ENCODE measurements around the gene FN3KRP. TPM values are rescaled to one million over a fixed set of nuclear protein-coding genes. Genes with fewer than 3 reads are reported as not detected.
A peak's percentile ranks its signal among the peaks of the same experiment; 100 is the strongest.

The FN3KRP gene
- total RNA-seq: 10 to 100 TPM; 12.8 to 22.9 (median 18.2) TPM

DNA sequence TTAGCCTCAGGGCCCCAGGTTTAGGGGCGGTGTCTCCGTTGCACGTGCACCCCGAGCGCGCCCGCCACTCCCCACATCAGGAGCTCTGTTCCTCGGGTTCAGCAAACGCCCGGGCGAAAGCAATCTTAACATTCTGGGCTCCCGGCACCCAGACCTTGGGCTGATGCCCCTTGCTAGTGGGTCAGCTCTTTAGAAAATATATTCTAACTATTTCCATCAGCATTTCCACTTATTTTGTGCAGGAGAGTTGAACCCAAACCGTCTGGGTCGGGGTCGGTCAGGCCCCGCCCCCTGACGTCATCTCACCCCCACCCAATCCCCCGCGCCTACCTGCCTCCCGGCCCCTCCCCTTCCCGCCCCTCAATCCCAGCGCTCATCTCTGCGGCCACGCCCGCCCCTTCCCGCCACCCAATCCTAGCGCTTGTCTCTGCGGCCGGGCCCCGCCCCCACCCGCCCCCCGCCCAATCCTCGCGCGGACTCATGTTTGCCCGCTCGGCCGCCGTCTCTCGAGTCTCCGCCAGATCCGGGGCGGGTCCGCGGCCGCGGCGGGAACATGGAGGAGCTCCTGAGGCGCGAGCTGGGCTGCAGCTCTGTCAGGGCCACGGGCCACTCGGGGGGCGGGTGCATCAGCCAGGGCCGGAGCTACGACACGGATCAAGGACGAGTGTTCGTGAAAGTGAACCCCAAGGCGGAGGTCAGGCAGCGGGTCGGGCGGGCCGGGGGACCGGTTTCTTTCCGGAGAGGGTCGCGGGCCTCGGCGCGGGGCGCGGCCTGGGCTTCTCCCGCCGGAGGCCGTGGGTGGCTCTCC, at the start of gene FN3KRP:
FN3KRP (plus strand) TSS at position 504 of the 808 bp plus-strand sequence; CDS start at position 554, 50 bp downstream.
- peaks cover 0 to 29% of the 10 kb centered on the region in 2 donors for H3K36me3 ChIP-seq
- peak within 1 kb of the TSS; percentile 5 to 83 (median 80) for H3K27ac ChIP-seq
- H3K4me1 ChIP-seq: peaks cover 0 to 23% (median 13%) of the 10 kb centered on the region in 3 donors
- H3K4me3 ChIP-seq: peak within 1 kb of the TSS; percentile 50 to 94
- H3K27me3 ChIP-seq: no peaks in the 10 kb centered on the region
- ATAC-seq: peak; percentile 96
- H3K9me3 ChIP-seq: no peaks in the 10 kb centered on the region
- WGBS, 2 donors (ENCODE audit: low coverage in 1 of 2): 0% methylated on average over 1 of the region's 75 CpGs; no CpG with 5 or more reads in 1 of the 2 donors
- TF ChIP-seq POLR2A (IDR thresholded peaks at IDR 0.05) (peak in 1 of 2 donors; percentile 38), POLR2AphosphoS5 (IDR thresholded peaks at IDR 0.05) (peak; percentile 53)
- TF ChIP-seq, protein P1, sequence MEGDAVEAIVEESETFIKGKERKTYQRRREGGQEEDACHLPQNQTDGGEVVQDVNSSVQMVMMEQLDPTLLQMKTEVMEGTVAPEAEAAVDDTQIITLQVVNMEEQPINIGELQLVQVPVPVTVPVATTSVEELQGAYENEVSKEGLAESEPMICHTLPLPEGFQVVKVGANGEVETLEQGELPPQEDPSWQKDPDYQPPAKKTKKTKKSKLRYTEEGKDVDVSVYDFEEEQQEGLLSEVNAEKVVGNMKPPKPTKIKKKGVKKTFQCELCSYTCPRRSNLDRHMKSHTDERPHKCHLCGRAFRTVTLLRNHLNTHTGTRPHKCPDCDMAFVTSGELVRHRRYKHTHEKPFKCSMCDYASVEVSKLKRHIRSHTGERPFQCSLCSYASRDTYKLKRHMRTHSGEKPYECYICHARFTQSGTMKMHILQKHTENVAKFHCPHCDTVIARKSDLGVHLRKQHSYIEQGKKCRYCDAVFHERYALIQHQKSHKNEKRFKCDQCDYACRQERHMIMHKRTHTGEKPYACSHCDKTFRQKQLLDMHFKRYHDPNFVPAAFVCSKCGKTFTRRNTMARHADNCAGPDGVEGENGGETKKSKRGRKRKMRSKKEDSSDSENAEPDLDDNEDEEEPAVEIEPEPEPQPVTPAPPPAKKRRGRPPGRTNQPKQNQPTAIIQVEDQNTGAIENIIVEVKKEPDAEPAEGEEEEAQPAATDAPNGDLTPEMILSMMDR (IDR thresholded peaks at IDR 0.05): no peak

DNA sequence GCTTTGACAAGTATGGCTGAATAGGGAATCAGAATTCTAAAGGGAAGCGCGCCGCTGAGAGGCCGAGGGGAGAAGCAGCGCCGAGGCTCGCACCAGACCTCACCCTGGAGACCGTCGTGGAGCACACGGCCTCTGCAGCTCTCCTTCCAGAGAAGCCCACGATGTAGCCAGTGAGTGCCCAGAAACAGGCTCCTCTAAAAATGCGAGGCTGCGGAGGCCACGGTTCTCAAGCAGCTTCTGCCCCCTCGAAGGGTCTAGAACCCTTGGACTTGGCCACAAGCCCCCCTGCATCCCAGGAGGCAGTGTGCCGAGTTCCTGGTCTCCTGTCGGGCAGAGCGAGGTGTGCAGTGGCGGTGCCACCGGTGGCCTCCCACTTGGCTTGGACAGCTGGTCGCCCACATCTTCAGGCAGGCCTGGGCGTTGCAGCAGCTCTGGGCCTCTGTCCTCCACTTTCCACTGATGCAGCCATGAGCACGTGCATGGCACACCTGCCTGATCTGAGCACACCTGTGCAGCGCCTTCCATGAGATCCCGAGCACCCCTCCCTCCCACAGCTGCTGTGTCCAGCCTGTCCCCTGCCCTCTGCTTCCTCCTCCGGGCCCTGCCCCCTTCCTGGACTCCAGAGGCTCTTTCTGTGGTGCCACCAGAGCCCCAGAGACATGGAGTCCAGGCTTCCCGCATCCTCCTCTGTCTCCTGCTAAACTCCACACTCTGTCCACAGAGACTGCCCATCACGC, 49.4 kb upstream of the FN3KRP start:
- TF ChIP-seq POLR2AphosphoS5 (IDR thresholded peaks at IDR 0.05) (no peak), POLR2A (IDR thresholded peaks at IDR 0.05) (no peak), EP300 (IDR thresholded peaks at IDR 0.05) (no peak)
- TF ChIP-seq, protein P1 (IDR thresholded peaks at IDR 0.05): no peak
- Histone ChIP-seq H3K4me1 (peaks cover 0 to 24% (median 0%) of the 10 kb centered on the region in 3 donors), H3K27ac (no peak overlapping the region), H3K9me3 (no peaks in the 10 kb centered on the region), H3K4me3 (no peak overlapping the region), H3K36me3 (peaks cover 0 to 34% of the 10 kb centered on the region in 2 donors), H3K27me3 (no peaks in the 10 kb centered on the region)
- WGBS, 2 donors (ENCODE audit: low coverage in 1 of 2): 88 to 96% methylated on average over 3 to 7 of the region's 28 CpGs
- ATAC-seq: no peak

- Histone ChIP-seq H3K9me3 (no peaks in the 10 kb centered on the region), H3K27ac (no peak overlapping the region), H3K4me1 (peaks cover 0 to 24% (median 0%) of the 10 kb centered on the region in 3 donors), H3K36me3 (peaks cover 0 to 28% of the 10 kb centered on the region in 2 donors), H3K27me3 (no peaks in the 10 kb centered on the region), H3K4me3 (no peak overlapping the region)
- TF ChIP-seq POLR2AphosphoS5 (IDR thresholded peaks at IDR 0.05) (no peak), EP300 (IDR thresholded peaks at IDR 0.05) (no peak), POLR2A (IDR thresholded peaks at IDR 0.05) (no peak)
- TF ChIP-seq, protein P1 (IDR thresholded peaks at IDR 0.05): no peak
- ATAC-seq: no peak
- 91% methylated on average over 4 of the region's 15 CpGs; no CpG with 5 or more reads in 1 of the 2 donors for WGBS, 2 donors (ENCODE audit: low coverage in 1 of 2)
These were observed 48.9 kb upstream of the FN3KRP start for GRCh38 chr17:82667668-82668000.

DNA sequence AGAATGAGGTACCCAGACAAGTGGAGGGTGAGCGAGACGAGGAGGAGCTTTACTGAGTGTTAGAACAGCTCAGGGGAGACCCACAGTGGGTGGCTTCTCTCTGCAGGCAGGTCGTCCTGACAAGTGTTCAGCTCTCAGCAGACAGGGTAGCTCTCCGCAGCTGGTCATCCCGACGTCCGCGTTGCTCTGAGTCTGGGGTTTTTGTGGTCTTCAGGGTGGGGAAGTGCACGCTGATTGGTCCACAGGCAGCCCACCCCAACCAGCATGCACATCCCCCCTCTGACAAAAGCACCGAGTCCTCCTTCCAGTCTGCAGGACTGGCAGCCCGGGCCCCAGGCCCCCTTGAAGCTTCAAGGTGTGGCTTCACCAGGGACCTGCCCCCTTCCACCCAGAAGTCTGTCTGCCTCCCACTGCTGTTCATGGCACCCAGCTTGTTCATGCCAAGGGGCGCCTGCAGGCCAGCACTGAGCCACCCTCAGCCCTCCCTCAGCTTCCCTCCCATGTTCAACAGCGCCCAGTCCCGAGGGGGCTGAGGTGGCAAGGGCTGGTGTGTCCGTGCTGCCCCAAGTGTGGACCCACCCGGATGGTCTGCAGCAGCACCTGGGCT, 48.4 kb upstream of the FN3KRP start:
- no peak overlapping the region for H3K4me3 ChIP-seq
- WGBS, 2 donors (ENCODE audit: low coverage in 1 of 2): 65% methylated on average over 2 of the region's 16 CpGs; no CpG with 5 or more reads in 1 of the 2 donors
- no peaks in the 10 kb centered on the region for H3K9me3 ChIP-seq
- TF ChIP-seq EP300 (IDR thresholded peaks at IDR 0.05) (no peak), POLR2A (IDR thresholded peaks at IDR 0.05) (no peak)
- TF ChIP-seq, protein P1 (IDR thresholded peaks at IDR 0.05): no peak
- peaks cover 0 to 23% of the 10 kb centered on the region in 2 donors for H3K36me3 ChIP-seq
- H3K27me3 ChIP-seq: no peaks in the 10 kb centered on the region
- H3K27ac ChIP-seq: peak overlapping the region in 2 of 4 donors; percentile 37 to 70
- no peak for ATAC-seq
- peaks cover 0 to 24% (median 0%) of the 10 kb centered on the region in 3 donors for H3K4me1 ChIP-seq

Data from gastroesophageal sphincter (tissue), 4 donors.